ENCODE data around the gene RAPGEF4.

Gene RAPGEF4

GRCh38 chr2:172928756-172929155 is 193.1 kb downstream of the RAPGEF4 start:
- in situ Hi-C loops (cut with MboI; ENCODE audit: low sequenced_read_pairs), result no loop called here

DNA sequence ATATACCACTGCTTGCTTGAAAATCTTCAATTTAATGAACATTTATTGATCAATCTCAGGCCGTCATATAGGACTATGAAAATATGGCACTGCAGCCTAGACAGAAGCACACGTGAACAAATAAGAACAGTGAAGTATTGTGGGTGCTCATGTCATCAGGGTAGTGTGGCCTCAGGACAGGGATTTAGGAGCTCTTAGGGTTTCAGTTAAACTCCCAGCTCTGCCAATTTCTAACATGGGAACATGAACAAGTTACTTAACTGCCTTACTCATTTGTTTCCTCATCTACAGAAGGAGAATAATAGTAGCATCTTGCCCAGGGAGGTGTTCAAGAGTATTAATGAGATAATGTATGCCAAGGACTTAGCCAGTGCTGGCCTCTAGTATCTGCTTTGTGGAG is 194.0 kb downstream of the RAPGEF4 start:
- in situ Hi-C loops (cut with MboI; ENCODE audit: low sequenced_read_pairs), result no loop called here

DNA sequence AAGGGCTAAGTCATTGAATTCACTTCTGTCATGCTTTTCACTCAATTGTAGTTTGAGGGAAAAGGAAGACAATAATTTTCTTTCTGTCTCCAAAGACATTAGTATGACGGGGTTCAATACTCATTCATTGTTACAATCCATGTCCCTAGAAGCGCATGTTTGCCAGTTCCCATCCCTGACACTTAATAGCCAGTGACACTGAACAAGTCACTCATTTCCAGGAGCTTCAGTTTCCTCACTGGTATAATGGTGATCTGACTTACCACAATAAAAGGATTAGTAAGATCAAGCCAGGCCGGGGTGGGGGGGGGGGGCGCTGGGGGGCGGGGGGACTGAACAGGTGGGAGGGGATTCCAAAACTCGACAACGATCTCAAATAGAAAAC is 195.2 kb downstream of the RAPGEF4 start:
- in situ Hi-C loops (cut with MboI; ENCODE audit: low sequenced_read_pairs), result no loop called here

DNA sequence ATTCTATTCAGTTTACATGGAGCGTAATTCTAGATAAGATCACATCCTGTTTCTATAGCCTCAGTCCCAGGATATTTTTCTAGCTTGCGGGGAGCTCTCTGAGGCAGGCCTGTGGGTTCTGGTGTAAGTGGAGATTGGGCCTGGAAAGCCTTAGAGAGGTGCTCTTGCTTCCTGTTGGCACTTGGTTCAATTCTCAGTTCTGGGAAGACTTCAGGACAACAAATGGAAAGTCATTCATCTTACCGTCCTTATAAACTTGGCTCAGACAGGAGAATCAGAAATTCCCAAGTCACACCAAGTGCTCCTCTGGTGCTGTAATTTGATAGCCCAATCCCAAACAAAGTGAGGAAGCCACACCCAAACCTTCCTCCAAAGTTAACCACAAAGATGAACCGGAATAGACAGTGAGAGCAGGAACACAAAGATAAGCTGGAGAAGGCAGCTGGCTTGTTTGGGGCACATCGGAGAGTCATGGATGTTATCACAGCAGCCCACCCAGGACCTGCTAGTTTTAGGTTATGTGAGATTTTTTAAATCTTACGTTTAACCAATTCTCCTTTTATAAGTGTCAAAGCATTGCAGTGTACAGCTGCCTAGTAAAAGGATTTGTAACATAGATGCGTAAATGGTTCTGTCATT is 195.7 kb downstream of the RAPGEF4 start:
- in situ Hi-C loops (cut with MboI; ENCODE audit: low sequenced_read_pairs), result no loop called here

DNA sequence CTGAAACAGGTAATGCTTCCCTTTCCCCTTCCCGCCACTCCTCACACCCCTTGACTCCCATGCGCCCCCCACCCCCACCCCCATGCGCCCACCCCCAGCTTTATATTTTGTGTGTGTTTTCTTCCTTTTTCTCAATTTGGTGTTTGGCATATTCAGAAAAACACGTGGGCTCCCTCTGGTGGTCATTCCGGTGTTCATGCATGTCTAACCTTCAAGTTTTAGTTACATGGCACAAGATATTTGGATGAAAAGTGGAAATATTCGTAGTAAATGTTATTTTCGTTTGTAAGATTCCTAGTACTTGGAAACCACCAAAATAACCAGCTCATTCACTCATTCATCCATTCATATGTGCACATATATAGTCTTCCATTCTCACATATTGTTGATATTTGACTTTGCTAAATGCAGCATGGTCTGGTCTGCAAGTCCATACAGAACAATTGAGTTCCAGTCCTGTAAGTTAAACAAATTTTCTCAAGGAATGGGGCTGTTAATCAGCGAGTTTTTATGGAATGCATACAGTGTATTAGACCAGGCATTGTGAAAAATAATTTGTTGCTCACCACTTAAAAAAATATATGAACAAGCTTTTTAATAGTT is 196.4 kb downstream of the RAPGEF4 start:
- in situ Hi-C loops (cut with MboI; ENCODE audit: low sequenced_read_pairs), result no loop called here

DNA sequence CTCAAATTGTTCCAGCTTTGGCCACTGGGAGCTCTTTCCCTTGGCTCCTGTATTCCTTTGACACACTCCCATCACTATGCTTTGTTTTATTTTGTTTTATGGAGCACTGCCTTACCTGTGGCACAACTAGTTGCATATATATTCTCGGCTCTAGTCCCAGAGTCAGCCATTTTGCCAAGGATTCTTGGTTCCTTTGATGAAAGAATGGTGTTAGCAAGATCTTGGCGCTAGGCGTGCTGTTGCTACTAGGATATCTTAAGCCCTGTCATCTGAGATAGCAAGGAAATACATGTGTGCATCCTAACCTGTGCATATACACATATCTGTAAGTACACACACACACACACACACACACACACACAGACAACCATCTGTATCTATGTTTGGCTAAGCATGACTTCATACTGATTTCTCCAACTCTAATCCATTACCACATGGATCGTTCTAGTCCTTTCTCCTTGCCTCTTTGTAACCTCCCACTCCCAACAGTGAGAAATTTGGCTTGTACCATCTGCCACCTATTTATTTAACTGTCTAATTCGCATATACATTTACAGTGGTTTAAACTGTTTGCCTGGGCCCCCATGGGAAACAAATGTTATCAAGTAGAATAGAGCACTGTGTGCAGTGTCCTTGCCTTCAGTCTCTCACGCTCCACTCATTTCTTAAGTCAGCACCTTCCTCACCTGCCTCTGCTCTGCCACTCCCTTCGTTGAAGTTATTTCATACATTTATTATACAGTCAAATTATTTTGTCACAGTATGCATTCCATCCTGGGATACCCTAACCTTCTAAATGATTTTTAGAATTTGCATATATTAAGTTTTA is 202.5 kb downstream of the RAPGEF4 start:
- in situ Hi-C loops (cut with MboI; ENCODE audit: low sequenced_read_pairs), result no loop called here

DNA sequence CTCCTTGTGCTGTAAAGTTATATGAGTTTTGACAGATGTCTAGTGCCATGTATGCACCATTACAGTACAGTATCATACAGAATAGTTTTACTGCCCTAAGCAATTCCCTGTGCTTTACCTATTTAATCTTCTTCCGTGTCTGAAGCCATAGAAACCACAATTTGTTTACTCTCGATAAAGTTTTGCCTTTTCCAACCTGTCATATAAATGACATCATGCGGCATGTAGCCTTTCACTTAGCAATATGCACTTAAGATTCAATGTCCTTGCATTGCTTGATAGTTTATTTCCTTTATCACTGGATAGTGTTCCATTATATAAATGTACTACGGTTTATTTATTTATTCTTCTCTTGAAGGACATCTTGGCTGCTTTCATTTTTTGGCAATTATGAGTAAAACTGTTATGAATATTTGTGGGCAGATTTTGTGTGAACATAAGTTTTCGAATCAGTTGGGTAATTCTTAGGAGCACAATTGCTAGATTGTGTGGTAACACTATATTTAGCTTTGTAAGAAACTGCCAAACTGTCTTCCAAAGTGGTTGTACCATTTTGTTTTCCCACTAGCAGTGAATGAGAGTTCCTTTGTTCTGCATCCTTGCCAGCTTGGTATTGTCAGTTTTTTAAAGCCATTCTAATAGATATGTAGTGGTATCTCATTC is 203.2 kb downstream of the RAPGEF4 start:
- in situ Hi-C loops (cut with MboI; ENCODE audit: low sequenced_read_pairs), result no loop called here

- in situ Hi-C loops (cut with MboI; ENCODE audit: low sequenced_read_pairs), result no loop called here
Observed at GRCh38 chr2:172943539-172943938, 207.9 kb downstream of the RAPGEF4 start.

GRCh38 chr2:172944022-172944793 is 208.6 kb downstream of the RAPGEF4 start:
- in situ Hi-C loops (cut with MboI; ENCODE audit: low sequenced_read_pairs), result no loop called here

GRCh38 chr2:172944794-172945509 is 209.3 kb downstream of the RAPGEF4 start:
- in situ Hi-C loops (cut with MboI; ENCODE audit: low sequenced_read_pairs), result no loop called here

GRCh38 chr2:172945510-172945850 is 209.8 kb downstream of the RAPGEF4 start:
- in situ Hi-C loops (cut with MboI; ENCODE audit: low sequenced_read_pairs), result no loop called here

DNA sequence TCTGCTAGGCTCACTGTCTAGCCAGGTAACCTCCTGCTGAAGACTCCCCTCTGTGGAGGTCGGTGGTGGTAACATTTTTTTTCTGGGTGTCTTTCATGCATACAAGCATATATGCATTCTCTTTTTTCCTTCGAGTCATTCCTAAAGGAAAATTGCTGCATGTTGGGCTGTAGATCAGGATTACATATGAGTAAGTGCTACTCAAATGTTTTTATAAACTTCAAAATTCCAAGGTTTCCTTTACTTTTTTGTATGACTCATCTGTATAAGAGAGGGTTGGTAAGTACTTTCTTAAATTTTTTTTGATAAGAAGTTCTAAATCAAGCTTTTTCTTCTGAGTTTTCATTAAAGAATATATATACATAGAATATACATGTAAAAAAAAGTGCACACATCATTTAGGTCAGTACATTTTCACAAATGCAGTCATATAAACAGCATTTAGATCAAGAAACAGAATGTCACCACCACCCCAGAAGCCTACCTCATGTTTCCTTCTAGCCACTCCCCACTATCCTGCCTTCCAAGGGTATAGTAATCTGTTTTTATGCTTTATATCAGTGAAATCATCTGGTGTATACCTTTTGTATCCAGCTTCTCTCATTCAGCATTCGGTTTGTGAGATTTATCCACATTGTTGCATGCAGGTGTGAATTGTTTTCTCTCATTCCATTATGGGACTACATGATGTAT is 212.0 kb downstream of the RAPGEF4 start:
- in situ Hi-C loops (cut with MboI; ENCODE audit: low sequenced_read_pairs), result no loop called here

- in situ Hi-C loops (cut with MboI; ENCODE audit: low sequenced_read_pairs), result no loop called here
Observed at GRCh38 chr2:172949522-172949921, 213.9 kb downstream of the RAPGEF4 start.

DNA sequence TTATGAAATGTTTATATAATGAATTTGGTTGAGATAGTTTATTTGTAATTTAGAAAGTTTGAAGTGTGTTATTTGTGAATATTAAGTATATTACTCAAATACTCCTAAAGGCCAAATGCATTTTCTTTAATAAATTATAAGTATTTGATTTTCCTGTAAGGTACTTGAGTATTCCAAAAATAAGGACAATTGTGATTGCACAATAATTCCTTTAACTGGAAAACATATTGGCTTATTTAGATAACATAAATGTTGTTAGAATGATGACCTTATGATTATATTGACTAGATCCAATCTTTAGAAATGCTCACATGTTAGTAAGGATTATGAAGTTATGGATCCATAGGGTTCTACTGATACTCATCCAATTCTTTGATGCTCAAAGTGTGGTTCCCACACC is 214.9 kb downstream of the RAPGEF4 start:
- in situ Hi-C loops (cut with MboI; ENCODE audit: low sequenced_read_pairs), result no loop called here

- in situ Hi-C loops (cut with MboI; ENCODE audit: low sequenced_read_pairs), result no loop called here
Observed at GRCh38 chr2:172951554-172951953, 215.9 kb downstream of the RAPGEF4 start.

GRCh38 chr2:172953411-172953810 is 217.8 kb downstream of the RAPGEF4 start:
- in situ Hi-C loops (cut with MboI; ENCODE audit: low sequenced_read_pairs), result no loop called here

- in situ Hi-C loops (cut with MboI; ENCODE audit: low sequenced_read_pairs), result no loop called here
Observed at GRCh38 chr2:172953970-172954852, 218.6 kb downstream of the RAPGEF4 start.

DNA sequence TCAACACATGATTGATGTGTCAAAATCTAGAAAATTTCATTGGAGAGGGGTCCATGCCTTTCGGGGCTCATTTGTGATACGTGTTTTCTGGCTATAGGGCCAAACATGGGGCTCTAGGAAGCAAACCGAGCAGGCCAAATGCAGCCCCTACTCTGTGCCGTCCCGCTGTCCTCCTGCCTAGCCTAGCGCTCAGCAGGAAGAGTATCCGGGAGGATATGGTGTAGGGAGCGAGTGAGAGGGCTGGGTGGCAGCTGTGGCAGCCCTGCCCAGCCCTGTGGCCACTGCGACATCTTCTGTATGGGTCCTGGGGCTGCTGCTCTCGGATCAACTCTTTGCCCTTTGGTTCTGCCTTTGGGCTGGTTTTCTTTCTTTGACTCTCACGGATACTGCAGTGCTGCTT is 219.9 kb downstream of the RAPGEF4 start:
- in situ Hi-C loops (cut with MboI; ENCODE audit: low sequenced_read_pairs), result no loop called here

- in situ Hi-C loops (cut with MboI; ENCODE audit: low sequenced_read_pairs), result no loop called here
Observed at GRCh38 chr2:172957734-172958133, 222.1 kb downstream of the RAPGEF4 start.

Data from HL-60/S4 treated with phorbol 12-myristate 13-acetate at 8.2 ng/mL for 4 days and 3 days (cell line).